Omental fat pad (tissue), 4 donors: ENCODE measurements around the gene KRTAP13-3. TPM values are rescaled to one million over a fixed set of nuclear protein-coding genes. Genes with fewer than 3 reads are reported as not detected.

Source experiments
- ATAC-seq: fragments of 150-250 bp; one replicate; pipeline ENCODE4 v1.9.1; 2016; ENCODE audit warnings: mild to moderate bottlenecking, moderate library complexity; ENCODE audit not compliant: low FRiP score
- DNase-seq: peaks from one replicate; pipeline ENCODE4 v3.0.0-alpha.2; 2019; ENCODE audit warnings: low spot score
- total RNA-seq, 4 donors: library from RNA; depleted of rRNA; stranded (reverse); fragments of >200 nt; gene quantifications; one replicate each; pipeline ENCODE4 v1.1.0, GENCODE V29; 2016
- TF ChIP-seq, protein P1 (sequence below), 3 donors: fragments of 450-650 bp; IDR thresholded peaks; one replicate each; pipeline ENCODE4 v1.5.1; 2016 to 2017; ENCODE audit warnings: antibody characterized with exemption in 3 of 3, mild to moderate bottlenecking in 3 of 3, moderate library complexity in 2 of 3

Gene KRTAP13-3, protein sequence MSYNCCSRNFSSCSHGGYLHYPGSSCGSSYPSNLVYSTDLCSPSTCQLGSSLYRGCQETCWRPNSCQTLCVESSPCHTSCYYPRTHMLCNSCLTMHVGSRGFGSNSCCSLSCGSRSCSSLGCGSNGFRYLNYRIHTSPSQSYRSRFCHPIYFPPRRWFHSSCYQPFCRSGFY
- total RNA-seq = not detected

DNA sequence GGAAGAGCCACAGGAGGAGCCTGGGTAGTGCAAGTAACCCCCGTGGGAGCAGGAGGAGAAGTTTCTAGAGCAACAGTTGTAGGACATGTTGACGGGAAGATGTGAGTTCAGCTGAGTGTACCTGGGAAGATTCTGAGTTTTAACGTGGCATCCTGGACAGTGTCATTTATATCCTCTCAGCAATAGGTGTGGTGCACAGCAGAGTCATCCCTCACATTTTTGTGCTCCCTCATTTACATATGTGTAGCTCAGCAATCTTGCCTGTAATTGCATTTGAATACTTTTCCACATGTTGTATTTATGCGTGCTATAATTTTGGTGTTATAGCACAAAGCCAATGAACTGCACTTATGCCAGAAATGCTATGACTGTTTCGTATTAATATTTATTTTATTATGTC, at the start of gene KRTAP13-3:
TSS of gene KRTAP13-3 (minus strand) at position 101 of the 400 bp plus-strand sequence. CDS start at position 87, 14 bp downstream.
- ATAC-seq = no peak
- DNase-seq = no peak
- TF ChIP-seq, protein P1, sequence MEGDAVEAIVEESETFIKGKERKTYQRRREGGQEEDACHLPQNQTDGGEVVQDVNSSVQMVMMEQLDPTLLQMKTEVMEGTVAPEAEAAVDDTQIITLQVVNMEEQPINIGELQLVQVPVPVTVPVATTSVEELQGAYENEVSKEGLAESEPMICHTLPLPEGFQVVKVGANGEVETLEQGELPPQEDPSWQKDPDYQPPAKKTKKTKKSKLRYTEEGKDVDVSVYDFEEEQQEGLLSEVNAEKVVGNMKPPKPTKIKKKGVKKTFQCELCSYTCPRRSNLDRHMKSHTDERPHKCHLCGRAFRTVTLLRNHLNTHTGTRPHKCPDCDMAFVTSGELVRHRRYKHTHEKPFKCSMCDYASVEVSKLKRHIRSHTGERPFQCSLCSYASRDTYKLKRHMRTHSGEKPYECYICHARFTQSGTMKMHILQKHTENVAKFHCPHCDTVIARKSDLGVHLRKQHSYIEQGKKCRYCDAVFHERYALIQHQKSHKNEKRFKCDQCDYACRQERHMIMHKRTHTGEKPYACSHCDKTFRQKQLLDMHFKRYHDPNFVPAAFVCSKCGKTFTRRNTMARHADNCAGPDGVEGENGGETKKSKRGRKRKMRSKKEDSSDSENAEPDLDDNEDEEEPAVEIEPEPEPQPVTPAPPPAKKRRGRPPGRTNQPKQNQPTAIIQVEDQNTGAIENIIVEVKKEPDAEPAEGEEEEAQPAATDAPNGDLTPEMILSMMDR (IDR thresholded peaks at IDR 0.05) = no peak

DNA sequence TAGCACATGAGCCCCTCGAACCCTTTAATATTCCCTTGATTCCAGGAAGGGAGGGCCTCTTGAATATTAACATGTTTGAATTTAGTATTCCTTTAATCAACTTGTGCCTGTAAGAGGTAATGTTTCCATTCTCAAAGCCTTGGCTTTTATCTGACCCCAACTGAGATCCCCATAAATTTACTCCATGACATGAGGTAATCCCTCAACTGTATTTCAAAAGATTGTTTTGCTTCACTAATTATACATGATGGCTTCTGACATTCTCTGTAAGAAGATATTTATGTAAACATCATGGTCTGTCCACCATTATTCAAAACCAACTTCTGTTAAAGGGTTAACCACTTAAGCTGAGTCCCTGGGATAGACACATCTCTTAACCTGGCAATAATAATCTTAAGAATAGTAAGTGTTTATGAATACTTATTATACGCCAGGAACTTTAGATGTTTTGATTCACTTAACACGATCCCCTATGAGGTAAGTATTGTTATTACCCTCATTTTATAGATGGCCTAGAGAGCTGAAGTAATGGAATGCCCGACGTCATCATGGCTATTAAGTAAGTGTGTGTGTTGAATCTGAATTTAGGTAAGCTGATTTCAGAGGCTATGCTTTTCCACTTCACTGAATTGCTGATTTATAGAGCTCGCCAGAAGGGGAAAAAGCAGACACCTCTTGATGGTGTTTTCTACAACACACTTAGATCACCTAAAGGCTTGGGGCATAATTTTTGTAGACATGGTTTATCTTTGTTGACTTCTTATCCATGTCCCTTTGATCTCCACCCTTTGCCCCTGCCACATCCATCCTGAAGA, 43.4 kb upstream of the KRTAP13-3 start:
- TF ChIP-seq, protein P1 (IDR thresholded peaks at IDR 0.05) = no peak
- no peak for DNase-seq
- no peak for ATAC-seq

DNA sequence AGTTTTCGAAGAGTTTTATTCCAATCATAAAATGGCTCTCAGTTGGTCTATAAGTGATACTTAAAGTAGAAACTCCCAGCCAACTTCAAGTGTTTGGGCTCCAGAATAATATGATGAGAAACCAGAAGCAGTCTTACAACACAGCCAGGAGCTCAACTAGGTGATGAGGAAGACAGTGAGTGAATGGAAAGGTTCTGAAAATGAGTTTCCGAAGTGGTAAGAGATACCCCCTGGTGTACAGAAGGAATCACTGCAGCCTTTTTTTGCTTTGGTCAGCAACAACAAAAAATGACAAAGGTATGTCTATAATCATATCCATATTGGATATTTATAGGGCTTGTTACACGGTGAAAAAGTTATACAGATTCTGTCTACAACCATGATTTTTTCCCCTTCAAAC, 38.0 kb upstream of the KRTAP13-3 start:
- ATAC-seq (no peak), DNase-seq (no peak)

DNA sequence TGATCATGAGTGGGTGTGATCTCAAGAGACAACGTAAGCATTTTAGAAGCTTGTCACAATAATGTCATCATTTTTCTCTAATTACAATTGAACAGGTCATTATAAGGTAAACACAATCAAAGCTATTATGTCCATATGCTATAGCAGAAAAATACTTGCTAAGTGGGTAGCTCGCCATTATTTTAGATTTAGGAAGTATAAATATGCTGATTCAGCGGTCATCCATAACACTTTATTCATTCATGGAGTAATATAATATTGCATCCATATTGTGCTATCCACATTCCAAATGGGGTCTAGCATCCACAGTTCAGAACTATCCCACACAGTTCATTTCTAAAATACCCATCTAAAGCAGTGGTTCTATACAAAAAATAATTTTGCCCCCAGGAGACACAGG, 22.8 kb upstream of the KRTAP13-3 start:
- TF ChIP-seq, protein P1 (IDR thresholded peaks at IDR 0.05) = no peak
- no peak for DNase-seq

More for the DNA sequence above, 38.0 kb upstream of the KRTAP13-3 start:
- TF ChIP-seq, protein P1 (IDR thresholded peaks at IDR 0.05) = no peak

DNA sequence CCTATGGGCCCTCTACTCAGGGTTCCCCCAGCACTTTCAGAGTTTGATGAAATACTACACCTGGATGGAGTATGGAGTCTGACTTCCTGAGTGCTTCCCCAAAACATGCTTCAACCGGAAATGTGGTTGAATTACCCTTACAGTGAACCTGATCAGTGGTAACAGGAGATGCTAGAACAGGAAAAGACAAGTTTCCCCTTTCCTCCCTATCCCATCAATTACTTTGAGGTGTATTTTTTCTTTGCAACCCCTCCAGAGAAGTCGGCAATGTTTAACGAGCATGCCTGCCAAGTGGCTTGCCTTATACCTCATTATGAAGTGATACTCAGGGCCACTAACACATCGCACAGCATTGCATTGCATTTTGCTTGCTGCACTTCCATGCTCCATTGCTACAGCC, 21.3 kb upstream of the KRTAP13-3 start:
- TF ChIP-seq, protein P1 (IDR thresholded peaks at IDR 0.05) = no peak
- no peak for ATAC-seq

More for the DNA sequence above, 22.8 kb upstream of the KRTAP13-3 start:
- ATAC-seq = no peak

DNA sequence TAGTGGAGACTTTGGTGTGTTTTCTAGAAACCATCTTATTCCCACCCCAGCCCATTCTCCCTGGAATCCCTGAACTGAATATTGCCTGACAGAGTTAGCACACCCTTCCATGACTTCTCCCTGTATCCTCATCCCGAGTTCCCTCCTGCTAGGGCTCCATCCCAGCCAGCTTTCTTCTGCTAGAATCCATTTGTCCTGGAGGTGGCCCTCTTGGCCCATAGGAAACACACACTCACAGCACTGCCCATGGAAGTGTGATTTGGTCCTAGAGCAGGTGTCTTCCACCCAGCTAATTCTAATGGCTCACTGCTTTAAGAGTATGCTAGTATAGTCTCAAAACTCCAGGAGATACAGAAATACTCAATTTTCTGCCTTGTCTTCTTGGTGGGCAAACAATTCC, 18.5 kb upstream of the KRTAP13-3 start:
- no peak for ATAC-seq
- TF ChIP-seq, protein P1 (IDR thresholded peaks at IDR 0.05) = no peak
- no peak for DNase-seq

More for the DNA sequence above, 21.3 kb upstream of the KRTAP13-3 start:
- no peak for DNase-seq
